ENCODE data around the gene PDGFB.

- no peak for TF ChIP-seq CTCF (IDR thresholded peaks at IDR 0.05)
- no peak for TF ChIP-seq POLR2A (IDR thresholded peaks at IDR 0.05)
Measured at GRCh38 chr22:39263626-39264348, 19.0 kb upstream of the PDGFB start.

Measured in body of pancreas (tissue), 4 donors.